AG04450 (cell line): Measurements from ENCODE around the gene LGALS1. TPM values are rescaled to one million over a fixed set of nuclear protein-coding genes. Genes with fewer than 3 reads are reported as not detected.

ENCODE experiments used
- CTCF ChIA-PET: fragments of 300-600, 350-600 bp; formaldehyde crosslinking; extraction: SDS; loops from one replicate; lab custom pipeline; 2022; ENCODE audit warnings: antibody characterized with exemption, inconsistent platforms; lab: Charles Lee
- POLR2A ChIA-PET: fragments of 350-600 bp; formaldehyde crosslinking; extraction: SDS; loops from one replicate; lab custom pipeline; 2021; ENCODE audit warnings: antibody characterized with exemption, inconsistent platforms; lab: Yijun Ruan, JAX
- DNase-seq: peaks from one replicate; pipeline ENCODE4 v3.0.0-alpha.2; 2011; ENCODE audit warnings: low read depth, low spot score
- H3K27ac ChIP-seq: one replicate; pipeline ENCODE4 v1.5.1; 2012; ENCODE audit warnings: low read depth, low read length, control low read depth
- H3K27me3 ChIP-seq: one replicate; pipeline ENCODE4 v1.6.0; 2012; ENCODE audit warnings: low read length; ENCODE audit not compliant: control insufficient read depth, insufficient read depth
- H3K4me3 ChIP-seq: 2 replicates; pipeline ENCODE4 v1.5.1; 2011; ENCODE audit warnings: mild to moderate bottlenecking, low read depth, low read length, control low read depth
- H3K9me3 ChIP-seq: 2 replicates; pipeline ENCODE4 v1.5.1; 2012; ENCODE audit warnings: low read length; ENCODE audit not compliant: control insufficient read depth, insufficient read depth
- CTCF ChIP-seq: IDR thresholded peaks from 2 replicates; pipeline ENCODE4 v1.5.1; 2011; ENCODE audit warnings: low read depth, low read length, control low read depth, inconsistent platforms
- polyA plus RNA-seq: library from polyadenylated mRNA; depleted of rRNA; stranded (reverse); fragments of >200 nt; gene quantifications from 2 replicates; pipeline ENCODE4 v1.2.3, GENCODE V29; 2011

The LGALS1 gene
- polyA plus RNA-seq, 1 experiment, result 5,926 TPM

GRCh38 chr22:37631448-37632173 is 43.8 kb upstream of the LGALS1 start:
- CTCF ChIA-PET, result interaction anchor here (1.1 to 4.8 kb wide), 3 partner anchors 8 to 25 kb away, joined by 3 to 57 read pairs (median 3); no protein-coding TSS in a partner anchor
- no peak overlapping the region for H3K4me3 ChIP-seq
- H3K9me3 ChIP-seq, result no peaks in the 10 kb centered on the region
- DNase-seq, result no peak
- POLR2A ChIA-PET, result interaction anchor here (0.6 to 2.9 kb wide), 3 partner anchors 10 to 82 kb away, joined by 3 to 24 read pairs (median 3); partner anchors contain the start of gene LGALS1
- no peak for TF ChIP-seq CTCF
- no peaks in the 10 kb centered on the region for H3K27me3 ChIP-seq
- no peak overlapping the region for H3K27ac ChIP-seq

GRCh38 chr22:37632174-37633088 is 43.0 kb upstream of the LGALS1 start:
- Histone ChIP-seq H3K4me3 (no peak overlapping the region), H3K9me3 (no peaks in the 10 kb centered on the region), H3K27me3 (no peaks in the 10 kb centered on the region), H3K27ac (peak overlapping the region; percentile 91)
- POLR2A ChIA-PET, result interaction anchor here (1.0 to 3.2 kb wide), 6 partner anchors 7 to 45 kb away, joined by 3 to 24 read pairs (median 8); partner anchors contain the start of genes GGA1 and LGALS1
- no peak for TF ChIP-seq CTCF
- DNase-seq, result no peak
- CTCF ChIA-PET, result interaction anchor here (0.6 to 4.8 kb wide), 7 partner anchors 7 to 94 kb away, joined by 3 to 57 read pairs (median 4); no protein-coding TSS in a partner anchor

- DNase-seq, result no peak
- Histone ChIP-seq H3K4me3 (no peak overlapping the region), H3K9me3 (no peaks in the 10 kb centered on the region), H3K27ac (peak overlapping the region; percentile 91), H3K27me3 (no peaks in the 10 kb centered on the region)
- CTCF ChIA-PET, result interaction anchor here (0.6 to 4.8 kb wide), 10 partner anchors 8 to 95 kb away, joined by 3 to 57 read pairs (median 4); no protein-coding TSS in a partner anchor
- POLR2A ChIA-PET, result interaction anchor here (0.5 to 3.2 kb wide), 12 partner anchors 8 to 105 kb away, joined by 3 to 24 read pairs (median 4); partner anchors contain the start of genes GGA1, LGALS1 and PDXP
- TF ChIP-seq CTCF, result no peak
These were observed 42.3 kb upstream of the LGALS1 start for GRCh38 chr22:37633089-37633624.

GRCh38 chr22:37633625-37634416 is 41.6 kb upstream of the LGALS1 start:
- peak; percentile 84 for DNase-seq
- no peaks in the 10 kb centered on the region for H3K27me3 ChIP-seq
- peak overlapping the region; percentile 91 for H3K27ac ChIP-seq
- TF ChIP-seq CTCF, result peak; percentile 23
- ChIA-PET CTCF (interaction anchor here (1.0 to 4.8 kb wide), 9 partner anchors 8 to 95 kb away, joined by 3 to 57 read pairs (median 5); no protein-coding TSS in a partner anchor), POLR2A (interaction anchor here (0.5 to 3.2 kb wide), 14 partner anchors 9 to 105 kb away, joined by 3 to 24 read pairs (median 4); partner anchors contain the start of genes GGA1, LGALS1 and PDXP)
- H3K4me3 ChIP-seq, result peak overlapping the region; percentile 29
- no peaks in the 10 kb centered on the region for H3K9me3 ChIP-seq
